Measurements from ENCODE around the gene IL37.

DNA sequence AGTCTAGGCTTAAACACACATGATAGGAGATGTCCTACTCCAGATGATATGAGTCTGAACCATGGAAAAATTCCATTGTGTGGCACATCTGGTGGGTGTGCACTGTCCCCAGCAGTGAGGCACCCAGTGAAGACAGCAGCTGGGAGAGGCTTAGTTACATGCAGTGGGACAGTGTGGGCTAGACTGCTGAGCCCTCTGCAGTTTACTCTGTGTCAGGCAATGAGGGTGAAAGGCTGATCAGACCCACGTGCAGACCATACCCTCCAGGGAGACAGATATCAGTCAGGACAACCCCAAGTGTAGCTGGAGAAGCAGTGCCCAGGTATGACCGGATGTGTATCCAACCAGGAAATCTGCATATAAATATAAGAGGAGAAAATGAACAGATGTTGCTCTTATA is 13.4 kb downstream of the IL37 start:
- TF ChIP-seq, protein P1, sequence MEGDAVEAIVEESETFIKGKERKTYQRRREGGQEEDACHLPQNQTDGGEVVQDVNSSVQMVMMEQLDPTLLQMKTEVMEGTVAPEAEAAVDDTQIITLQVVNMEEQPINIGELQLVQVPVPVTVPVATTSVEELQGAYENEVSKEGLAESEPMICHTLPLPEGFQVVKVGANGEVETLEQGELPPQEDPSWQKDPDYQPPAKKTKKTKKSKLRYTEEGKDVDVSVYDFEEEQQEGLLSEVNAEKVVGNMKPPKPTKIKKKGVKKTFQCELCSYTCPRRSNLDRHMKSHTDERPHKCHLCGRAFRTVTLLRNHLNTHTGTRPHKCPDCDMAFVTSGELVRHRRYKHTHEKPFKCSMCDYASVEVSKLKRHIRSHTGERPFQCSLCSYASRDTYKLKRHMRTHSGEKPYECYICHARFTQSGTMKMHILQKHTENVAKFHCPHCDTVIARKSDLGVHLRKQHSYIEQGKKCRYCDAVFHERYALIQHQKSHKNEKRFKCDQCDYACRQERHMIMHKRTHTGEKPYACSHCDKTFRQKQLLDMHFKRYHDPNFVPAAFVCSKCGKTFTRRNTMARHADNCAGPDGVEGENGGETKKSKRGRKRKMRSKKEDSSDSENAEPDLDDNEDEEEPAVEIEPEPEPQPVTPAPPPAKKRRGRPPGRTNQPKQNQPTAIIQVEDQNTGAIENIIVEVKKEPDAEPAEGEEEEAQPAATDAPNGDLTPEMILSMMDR (IDR thresholded peaks at IDR 0.05; ENCODE audit: insufficient read depth, low read depth, low read length) = no peak
- TF ChIP-seq EZH2 (IDR thresholded peaks at IDR 0.05; ENCODE audit: insufficient read depth, low read length) = no peak
